Measurements from ENCODE around the gene LCE1D.

DNA sequence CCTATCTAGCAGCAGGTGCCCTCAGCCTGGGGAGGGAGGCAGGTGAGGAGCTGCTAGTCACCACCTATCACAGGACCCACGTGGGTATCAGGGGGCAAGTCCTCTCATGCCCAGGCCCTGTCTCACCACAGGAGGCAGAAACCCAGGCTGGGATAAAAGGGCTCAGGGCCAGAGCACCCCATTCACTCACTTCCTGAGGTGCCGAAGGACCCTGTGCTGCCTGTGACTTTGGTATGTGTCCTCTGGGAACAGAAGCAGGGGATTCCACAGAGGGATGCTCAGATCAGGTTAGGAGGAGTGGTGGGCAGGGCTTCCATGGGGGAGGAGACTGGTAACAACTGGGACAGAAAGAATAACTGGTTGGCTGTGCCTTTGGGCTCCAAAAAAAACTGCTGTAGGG, 10.4 kb upstream of the LCE1D start, which contains the start of gene LCE1E:
- TF ChIP-seq, protein P1, sequence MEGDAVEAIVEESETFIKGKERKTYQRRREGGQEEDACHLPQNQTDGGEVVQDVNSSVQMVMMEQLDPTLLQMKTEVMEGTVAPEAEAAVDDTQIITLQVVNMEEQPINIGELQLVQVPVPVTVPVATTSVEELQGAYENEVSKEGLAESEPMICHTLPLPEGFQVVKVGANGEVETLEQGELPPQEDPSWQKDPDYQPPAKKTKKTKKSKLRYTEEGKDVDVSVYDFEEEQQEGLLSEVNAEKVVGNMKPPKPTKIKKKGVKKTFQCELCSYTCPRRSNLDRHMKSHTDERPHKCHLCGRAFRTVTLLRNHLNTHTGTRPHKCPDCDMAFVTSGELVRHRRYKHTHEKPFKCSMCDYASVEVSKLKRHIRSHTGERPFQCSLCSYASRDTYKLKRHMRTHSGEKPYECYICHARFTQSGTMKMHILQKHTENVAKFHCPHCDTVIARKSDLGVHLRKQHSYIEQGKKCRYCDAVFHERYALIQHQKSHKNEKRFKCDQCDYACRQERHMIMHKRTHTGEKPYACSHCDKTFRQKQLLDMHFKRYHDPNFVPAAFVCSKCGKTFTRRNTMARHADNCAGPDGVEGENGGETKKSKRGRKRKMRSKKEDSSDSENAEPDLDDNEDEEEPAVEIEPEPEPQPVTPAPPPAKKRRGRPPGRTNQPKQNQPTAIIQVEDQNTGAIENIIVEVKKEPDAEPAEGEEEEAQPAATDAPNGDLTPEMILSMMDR (IDR thresholded peaks at IDR 0.05), result no peak
- no peak for TF ChIP-seq SMC3 (IDR thresholded peaks at IDR 0.05)
- no peak for TF ChIP-seq FOSL2 (IDR thresholded peaks at IDR 0.05)
- TF ChIP-seq FOSL2 (CRISPR knock-in tag; IDR thresholded peaks at IDR 0.05), result no peak
- TF ChIP-seq RAD21 (conservative IDR thresholded peaks at IDR 0.05 in 1 of 2, IDR thresholded peaks at IDR 0.05 in 1 of 2), result no peak
- no peak for TF ChIP-seq MAFK (IDR thresholded peaks at IDR 0.05; ENCODE audit: partially characterized antibody)

Measured in A549 (cell line).